OCI-LY3 (cell line): ENCODE results near the gene DOK1.

ENCODE experiments used
- H2AFZ ChIP-seq: fragments of 200-600, 300-600 bp; shearing (Covaris generic); 2 replicates; pipeline ENCODE4 v1.6.0; 2014; ENCODE audit warnings: antibody characterized with exemption, low read depth, low read length
- H3K27ac ChIP-seq: fragments of 200-600, 300-600 bp; sonication (generic); 2 replicates; pipeline ENCODE4 v1.5.1; 2014; ENCODE audit warnings: mild to moderate bottlenecking, low read length, moderate library complexity, mixed read lengths
- H3K27me3 ChIP-seq: fragments of 200-600, 300-600 bp; sonication (generic); 2 replicates; pipeline ENCODE4 v1.6.1; 2014; ENCODE audit warnings: low read depth, low read length, mixed read lengths
- H3K36me3 ChIP-seq: fragments of 200-600, 300-600 bp; sonication (generic); replicated peaks from 2 replicates; pipeline ENCODE3; 2014; ENCODE audit warnings: low read depth, low read length, mixed read lengths
- H3K4me1 ChIP-seq: fragments of 300-600, 200-600 bp; sonication (generic); 2 replicates; pipeline ENCODE4 v1.6.1; 2014; ENCODE audit warnings: low read length, mixed read lengths
- H3K4me2 ChIP-seq: fragments of 200-600, 300-600 bp; sonication (generic); 2 replicates; pipeline ENCODE4 v1.6.1; 2014; ENCODE audit warnings: low read length, mixed read lengths
- H3K4me3 ChIP-seq: fragments of 300-600, 200-600 bp; sonication (generic); 2 replicates; pipeline ENCODE4 v1.5.1; 2014; ENCODE audit warnings: antibody characterized with exemption, mild to moderate bottlenecking, low read length, moderate library complexity
- H3K79me2 ChIP-seq: fragments of 300-600, 200-600 bp; shearing (Covaris generic); 2 replicates; pipeline ENCODE4 v1.6.1; 2014; ENCODE audit warnings: mild to moderate bottlenecking, low read length, mixed read lengths
- H3K9ac ChIP-seq: fragments of 300-600, 200-600 bp; shearing (Covaris generic); 2 replicates; pipeline ENCODE4 v1.6.0; 2014; ENCODE audit warnings: mild to moderate bottlenecking, low read length, moderate library complexity
- H3K9me3 ChIP-seq: fragments of 200-600, 300-600 bp; shearing (Covaris generic); 2 replicates; pipeline ENCODE4 v1.6.1; 2014; ENCODE audit warnings: low read length, mixed read lengths; ENCODE audit not compliant: insufficient read depth
- H4K20me1 ChIP-seq: fragments of 200-600, 300-600 bp; sonication (generic); 2 replicates; pipeline ENCODE4 v1.6.1; 2016; ENCODE audit warnings: low read length, mixed read lengths; ENCODE audit not compliant: insufficient read depth
- EZH2phosphoT487 ChIP-seq: fragments of 200-600 bp; shearing (Covaris generic); IDR thresholded peaks from 2 replicates; pipeline ENCODE4 v1.6.1; 2018; ENCODE audit warnings: antibody characterized with exemption, mixed run types, low read depth
- TF ChIP-seq, protein P1 (sequence below): fragments of 200-600, 300-600 bp; sonication (generic); IDR thresholded peaks from 2 replicates; pipeline ENCODE4 v1.5.1; 2014; ENCODE audit warnings: antibody characterized with exemption, low read length, low read depth

Gene DOK1

DNA sequence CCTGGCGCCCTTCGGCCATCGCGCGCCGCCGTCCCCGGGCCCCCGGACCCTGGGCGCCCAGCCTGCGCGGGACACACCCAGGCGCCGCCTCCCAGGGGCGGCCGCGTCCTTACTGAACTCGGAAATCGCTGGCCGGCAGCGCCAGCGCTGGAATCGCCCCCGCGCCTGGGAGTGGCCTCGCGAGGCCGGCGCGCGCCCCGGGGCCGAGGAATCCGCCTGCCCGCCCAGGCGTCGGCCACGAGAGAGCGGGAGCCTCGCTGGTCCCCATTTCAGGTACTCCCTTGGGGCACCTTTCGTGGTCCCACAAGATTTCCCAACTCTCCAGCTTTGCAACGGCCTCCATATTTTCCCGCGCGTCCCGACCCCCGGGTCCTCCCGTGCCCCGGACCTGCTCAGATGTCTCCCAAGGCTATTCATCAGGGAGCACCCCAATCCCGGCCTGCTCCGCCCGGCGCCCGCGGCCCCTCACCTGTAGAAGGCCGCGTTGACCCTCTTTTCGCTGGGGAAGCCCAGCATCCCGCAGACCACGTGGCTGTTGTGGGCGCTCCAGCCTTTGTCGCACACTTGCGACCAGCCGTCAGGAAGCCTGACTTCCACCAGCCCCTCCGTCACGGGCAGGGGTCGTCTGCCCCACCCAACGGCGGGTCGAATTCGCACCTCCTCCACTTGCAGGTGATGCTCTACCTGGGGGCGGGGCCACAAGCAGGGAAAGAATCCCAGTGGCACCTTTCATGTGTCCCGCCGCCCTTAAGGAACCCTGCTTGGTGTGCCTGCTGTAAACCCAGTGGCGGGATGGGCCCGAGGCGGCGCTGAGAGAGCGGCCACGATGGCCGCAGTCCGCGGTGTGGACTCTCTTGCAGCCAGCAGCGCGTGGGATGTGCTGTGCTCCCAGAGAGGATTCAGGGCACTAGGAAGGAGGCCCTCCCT is 5.4 kb upstream of the DOK1 start:
- Histone ChIP-seq H2AFZ (no peak overlapping the region), H3K36me3 (no peaks in the 10 kb centered on the region), H3K27me3 (no peaks in the 10 kb centered on the region), H3K79me2 (no peaks in the 10 kb centered on the region), H4K20me1 (no peaks in the 10 kb centered on the region), H3K9me3 (no peaks in the 10 kb centered on the region), H3K27ac (no peak overlapping the region), H3K4me3 (no peak overlapping the region), H3K4me2 (no peak overlapping the region), H3K9ac (no peak overlapping the region), H3K4me1 (peaks cover 5% of the 10 kb centered on the region; the same call in 1 of the 2 replicates)
- TF ChIP-seq, protein P1, sequence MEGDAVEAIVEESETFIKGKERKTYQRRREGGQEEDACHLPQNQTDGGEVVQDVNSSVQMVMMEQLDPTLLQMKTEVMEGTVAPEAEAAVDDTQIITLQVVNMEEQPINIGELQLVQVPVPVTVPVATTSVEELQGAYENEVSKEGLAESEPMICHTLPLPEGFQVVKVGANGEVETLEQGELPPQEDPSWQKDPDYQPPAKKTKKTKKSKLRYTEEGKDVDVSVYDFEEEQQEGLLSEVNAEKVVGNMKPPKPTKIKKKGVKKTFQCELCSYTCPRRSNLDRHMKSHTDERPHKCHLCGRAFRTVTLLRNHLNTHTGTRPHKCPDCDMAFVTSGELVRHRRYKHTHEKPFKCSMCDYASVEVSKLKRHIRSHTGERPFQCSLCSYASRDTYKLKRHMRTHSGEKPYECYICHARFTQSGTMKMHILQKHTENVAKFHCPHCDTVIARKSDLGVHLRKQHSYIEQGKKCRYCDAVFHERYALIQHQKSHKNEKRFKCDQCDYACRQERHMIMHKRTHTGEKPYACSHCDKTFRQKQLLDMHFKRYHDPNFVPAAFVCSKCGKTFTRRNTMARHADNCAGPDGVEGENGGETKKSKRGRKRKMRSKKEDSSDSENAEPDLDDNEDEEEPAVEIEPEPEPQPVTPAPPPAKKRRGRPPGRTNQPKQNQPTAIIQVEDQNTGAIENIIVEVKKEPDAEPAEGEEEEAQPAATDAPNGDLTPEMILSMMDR = no peak
- TF ChIP-seq EZH2phosphoT487 = no peak

DNA sequence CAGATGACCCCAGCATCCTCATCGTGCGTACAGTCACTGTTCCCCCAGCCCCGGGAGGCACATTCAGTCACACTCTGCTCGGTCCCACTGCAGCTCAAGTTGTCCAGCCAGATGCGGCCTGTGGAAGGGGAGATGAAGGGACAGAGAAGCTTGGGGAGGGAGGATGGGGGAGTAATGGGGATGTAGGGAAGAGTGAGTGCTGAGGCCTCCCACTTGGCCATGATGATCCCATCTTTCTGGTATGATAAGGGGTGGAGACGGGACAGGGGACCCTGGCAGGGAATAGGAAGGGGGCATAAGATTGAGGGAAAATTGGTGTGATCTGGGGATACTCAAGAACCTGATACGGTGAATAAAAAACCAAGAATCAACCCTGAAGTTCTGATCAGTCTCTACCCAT is 4.3 kb upstream of the DOK1 start:
- no peak overlapping the region for H3K9ac ChIP-seq
- peaks cover 5% of the 10 kb centered on the region; the same call in 1 of the 2 replicates for H3K4me1 ChIP-seq
- no peaks in the 10 kb centered on the region for H4K20me1 ChIP-seq
- no peak overlapping the region for H3K4me2 ChIP-seq
- no peaks in the 10 kb centered on the region for H3K9me3 ChIP-seq
- TF ChIP-seq EZH2phosphoT487 = no peak
- TF ChIP-seq, protein P1 = no peak
- H3K36me3 ChIP-seq = no peaks in the 10 kb centered on the region
- no peaks in the 10 kb centered on the region for H3K27me3 ChIP-seq
- no peak overlapping the region for H3K27ac ChIP-seq
- no peak overlapping the region for H2AFZ ChIP-seq
- no peaks in the 10 kb centered on the region for H3K79me2 ChIP-seq
- no peak overlapping the region for H3K4me3 ChIP-seq

DNA sequence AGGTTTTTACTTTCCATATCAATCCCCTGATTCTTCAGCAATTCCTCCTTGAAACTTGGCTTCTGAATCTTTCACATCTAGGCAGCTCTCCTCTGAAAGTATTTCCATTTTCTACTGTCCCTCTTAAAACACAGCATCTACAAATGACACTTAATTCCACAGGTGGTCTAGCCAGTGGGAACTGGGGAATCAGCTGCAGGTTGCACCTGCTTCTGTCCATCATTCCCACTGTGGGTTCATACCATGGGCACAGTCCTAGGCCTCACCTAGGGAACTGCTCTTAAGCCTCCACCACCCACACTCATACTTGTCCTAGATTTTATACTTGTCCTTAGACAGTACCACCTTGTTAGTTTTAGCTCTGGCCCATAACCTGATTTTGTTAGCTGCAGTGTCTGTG is 3.0 kb upstream of the DOK1 start:
- Histone ChIP-seq H3K79me2 (peaks cover 3% of the 10 kb centered on the region; the same call in 1 of the 2 replicates), H3K36me3 (no peaks in the 10 kb centered on the region), H3K4me1 (peaks cover 11% of the 10 kb centered on the region), H3K4me3 (no peak overlapping the region), H2AFZ (no peak overlapping the region), H3K4me2 (no peak overlapping the region), H3K27ac (no peak overlapping the region), H3K9ac (no peak overlapping the region), H4K20me1 (no peaks in the 10 kb centered on the region), H3K9me3 (no peaks in the 10 kb centered on the region), H3K27me3 (no peaks in the 10 kb centered on the region)
- TF ChIP-seq, protein P1 = no peak
- no peak for TF ChIP-seq EZH2phosphoT487

DNA sequence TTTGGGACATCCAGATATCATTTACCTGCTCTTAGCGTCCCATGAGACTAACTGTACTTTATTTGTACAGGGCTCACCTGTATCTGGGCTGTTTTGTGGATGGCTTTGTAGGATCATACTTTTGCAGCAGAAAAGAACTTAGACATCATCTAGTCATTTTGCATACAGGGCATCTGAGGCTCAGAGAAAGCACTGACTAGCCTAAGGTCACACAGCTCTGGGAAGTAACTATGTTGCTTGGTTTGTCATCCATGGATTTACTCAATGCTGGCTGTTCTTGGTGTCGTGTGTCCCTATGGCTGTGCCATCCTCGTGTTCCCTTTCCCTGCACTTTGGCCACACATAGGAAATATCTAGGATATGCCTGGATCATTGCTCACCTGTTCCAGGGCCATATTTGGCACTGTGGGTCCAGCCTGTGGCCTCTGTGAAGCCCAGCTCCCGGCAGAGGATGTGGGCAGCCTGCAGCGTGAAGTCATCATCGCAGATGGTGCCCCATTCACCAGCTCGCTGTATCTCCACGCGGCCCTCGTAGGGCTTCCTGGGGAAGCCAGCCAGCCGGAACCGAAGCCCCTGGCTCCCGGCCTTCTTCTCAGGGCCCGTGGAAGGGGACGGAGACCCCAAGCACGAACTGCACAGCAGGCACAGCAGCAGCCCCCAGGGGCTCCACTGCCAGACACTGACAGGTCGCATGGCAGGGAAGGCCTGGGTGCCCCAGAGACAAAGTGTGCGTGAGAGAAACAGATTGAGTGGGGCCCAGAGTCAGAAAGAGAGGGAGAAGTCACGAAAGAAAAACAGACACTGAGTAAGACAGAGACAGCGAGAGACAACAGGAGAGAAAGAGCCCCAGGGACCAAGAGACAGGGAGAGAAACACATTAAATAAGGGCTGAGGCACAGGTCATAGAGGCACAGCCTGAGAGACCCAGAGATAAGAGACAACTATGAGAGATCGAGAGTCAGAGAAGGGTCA is 2.3 kb upstream of the DOK1 start:
- H3K27ac ChIP-seq = no peak overlapping the region
- H2AFZ ChIP-seq = no peak overlapping the region
- H3K4me1 ChIP-seq = peaks cover 11% of the 10 kb centered on the region
- no peaks in the 10 kb centered on the region for H3K36me3 ChIP-seq
- no peaks in the 10 kb centered on the region for H4K20me1 ChIP-seq
- H3K4me3 ChIP-seq = no peak overlapping the region
- no peaks in the 10 kb centered on the region for H3K9me3 ChIP-seq
- no peak overlapping the region for H3K4me2 ChIP-seq
- no peak overlapping the region for H3K9ac ChIP-seq
- peaks cover 3% of the 10 kb centered on the region; the same call in 1 of the 2 replicates for H3K79me2 ChIP-seq
- H3K27me3 ChIP-seq = no peaks in the 10 kb centered on the region
- no peak for TF ChIP-seq EZH2phosphoT487
- TF ChIP-seq, protein P1 = no peak
